Kidney capillary endothelial cell (primary cell): ENCODE measurements around the gene PRKCZ.

Source experiments
- DNase-seq: peaks from one replicate; pipeline ENCODE4 v3.0.0-alpha.2; 2018; ENCODE audit warnings: low spot score

Gene PRKCZ

DNA sequence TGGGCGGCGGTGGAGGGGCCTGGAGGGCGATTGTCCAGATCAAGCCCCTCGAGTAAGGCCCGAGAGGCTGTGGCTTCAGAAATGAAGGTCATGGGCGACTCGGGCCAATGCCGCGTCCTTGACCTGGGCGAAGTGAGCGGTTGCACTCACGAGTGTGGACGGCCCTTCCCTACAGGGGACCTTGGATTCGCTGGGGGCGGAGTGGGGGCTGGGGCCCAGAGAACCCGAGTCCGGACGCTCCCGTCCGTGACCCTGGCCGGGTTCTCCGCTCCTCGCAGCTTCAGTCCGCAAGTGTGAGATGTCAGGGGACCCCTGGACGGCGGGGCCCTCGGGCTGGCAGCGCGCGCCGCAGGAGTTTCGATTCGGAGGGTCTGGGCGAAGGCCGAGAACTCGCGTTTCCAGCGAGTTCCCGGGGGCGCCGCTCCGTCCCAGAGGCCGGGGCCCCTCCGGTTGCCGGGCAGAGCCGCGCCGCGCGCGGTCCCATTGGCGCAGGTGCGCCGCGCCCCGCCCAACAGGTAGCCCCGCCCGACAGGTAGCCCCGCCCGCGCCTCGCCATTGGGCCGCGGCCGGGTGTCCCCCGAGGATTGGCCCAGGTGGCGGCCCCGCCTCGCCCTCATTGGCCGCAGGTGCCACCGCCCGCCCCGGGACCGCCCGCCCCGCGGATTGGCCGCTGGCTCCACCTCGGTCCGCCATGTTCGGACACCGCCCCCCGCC, at the start of gene PRKCZ:
PRKCZ (plus strand) TSS at position 694 of the 714 bp plus-strand sequence. CDS start 220 bp downstream, outside the sequence.
- no peak for DNase-seq

DNA sequence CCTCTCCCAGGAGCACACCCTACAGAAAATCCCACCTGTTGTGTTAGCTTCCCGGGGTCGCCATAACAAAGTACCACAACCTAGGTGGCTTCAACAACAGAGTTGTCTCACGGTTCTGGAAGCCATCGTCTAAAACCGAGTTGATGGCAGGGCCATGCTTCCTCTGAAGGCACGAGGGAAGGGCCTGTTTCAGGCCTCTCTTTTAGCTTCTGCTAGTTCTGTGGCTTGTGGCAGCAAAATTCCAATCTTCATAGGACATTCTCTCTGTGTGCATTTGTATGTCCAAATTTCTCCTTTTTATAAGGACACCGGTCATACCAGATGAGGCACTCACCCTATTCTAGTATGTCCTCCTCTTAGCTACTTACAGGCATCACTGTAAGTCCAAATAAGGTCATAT, 49.8 kb upstream of the PRKCZ start:
- DNase-seq: no peak

DNA sequence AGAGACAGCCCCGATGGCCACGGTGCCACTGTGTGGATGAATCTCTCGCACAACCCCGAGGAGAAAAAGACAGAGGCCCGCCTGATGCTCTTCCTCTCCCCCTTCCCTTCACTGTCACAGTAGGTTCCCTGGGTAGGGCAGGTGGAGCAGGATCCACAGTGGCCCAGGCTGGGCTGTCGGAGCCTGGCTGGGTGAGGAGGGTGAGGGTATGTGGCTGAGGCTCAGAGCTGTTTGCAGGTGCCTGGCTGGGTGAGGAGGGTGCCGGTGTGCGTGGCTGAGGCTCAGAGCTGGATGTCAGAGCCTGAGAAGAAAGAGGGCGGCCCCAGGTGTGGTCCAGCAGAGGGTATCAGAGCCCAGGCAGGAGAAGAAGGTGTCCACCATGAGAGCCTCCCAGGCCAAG, 49.4 kb upstream of the PRKCZ start:
- DNase-seq: no peak

DNA sequence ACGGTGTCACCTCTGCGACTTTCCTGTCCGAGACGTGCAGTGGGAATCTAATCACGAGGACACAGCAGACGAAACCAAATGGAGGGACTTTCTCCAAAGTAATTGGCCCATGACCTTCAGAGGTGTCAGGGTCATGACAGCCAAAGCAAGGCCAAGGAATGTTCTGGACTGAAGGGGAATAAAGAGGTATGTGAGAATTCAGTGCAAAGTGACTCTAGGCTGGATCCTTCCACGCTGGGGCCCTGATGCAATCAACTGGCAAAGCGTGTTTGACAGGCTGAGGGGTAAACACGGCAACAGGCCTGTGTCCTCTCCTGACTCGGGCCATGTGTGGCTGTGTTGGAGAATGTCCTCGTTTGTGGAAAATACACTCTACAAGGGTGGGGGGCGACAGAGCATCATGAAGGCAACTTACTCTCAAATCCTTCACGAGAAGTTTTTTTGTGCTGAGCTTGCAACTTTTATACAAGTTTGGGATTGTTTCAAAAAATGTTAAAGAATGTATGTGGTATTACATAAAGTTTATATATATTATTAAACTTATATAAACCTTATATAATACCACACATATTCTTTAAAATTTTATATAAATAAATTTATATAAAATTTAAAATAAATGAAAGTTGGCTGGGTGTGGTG, 48.3 kb upstream of the PRKCZ start:
- no peak for DNase-seq

- DNase-seq: peak; percentile 68
Observed at GRCh38 chr1:2003541-2004131, 46.6 kb upstream of the PRKCZ start, which contains the start of gene CFAP74. CFAP74 (minus strand) TSS chr1:2003786; CDS start chr1:1990956, 12,830 bp downstream.

- DNase-seq: no peak
Observed at GRCh38 chr1:2004856-2005255, 45.4 kb upstream of the PRKCZ start.

- DNase-seq: no peak
Observed at GRCh38 chr1:2009101-2010053, 40.8 kb upstream of the PRKCZ start.

DNA sequence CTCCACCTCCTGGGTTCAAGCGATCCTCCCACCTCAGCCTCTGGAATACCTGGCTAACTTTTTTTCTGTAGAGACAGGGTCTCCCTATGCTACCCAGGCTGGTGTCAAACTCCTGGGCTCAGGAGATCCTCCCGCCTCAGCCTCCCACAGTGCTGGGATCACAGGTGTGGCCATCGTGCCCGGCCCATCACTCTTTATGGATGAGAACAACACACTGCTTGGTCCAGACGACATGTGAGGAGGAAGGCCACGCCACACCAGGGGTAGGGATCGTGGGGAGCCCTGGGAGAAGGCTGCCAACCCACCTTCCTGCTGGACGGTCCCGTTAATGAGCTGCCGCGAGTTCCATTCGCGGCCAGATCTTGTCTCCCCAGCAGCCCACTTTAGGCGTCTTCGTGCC, 36.0 kb upstream of the PRKCZ start:
- DNase-seq: no peak

DNA sequence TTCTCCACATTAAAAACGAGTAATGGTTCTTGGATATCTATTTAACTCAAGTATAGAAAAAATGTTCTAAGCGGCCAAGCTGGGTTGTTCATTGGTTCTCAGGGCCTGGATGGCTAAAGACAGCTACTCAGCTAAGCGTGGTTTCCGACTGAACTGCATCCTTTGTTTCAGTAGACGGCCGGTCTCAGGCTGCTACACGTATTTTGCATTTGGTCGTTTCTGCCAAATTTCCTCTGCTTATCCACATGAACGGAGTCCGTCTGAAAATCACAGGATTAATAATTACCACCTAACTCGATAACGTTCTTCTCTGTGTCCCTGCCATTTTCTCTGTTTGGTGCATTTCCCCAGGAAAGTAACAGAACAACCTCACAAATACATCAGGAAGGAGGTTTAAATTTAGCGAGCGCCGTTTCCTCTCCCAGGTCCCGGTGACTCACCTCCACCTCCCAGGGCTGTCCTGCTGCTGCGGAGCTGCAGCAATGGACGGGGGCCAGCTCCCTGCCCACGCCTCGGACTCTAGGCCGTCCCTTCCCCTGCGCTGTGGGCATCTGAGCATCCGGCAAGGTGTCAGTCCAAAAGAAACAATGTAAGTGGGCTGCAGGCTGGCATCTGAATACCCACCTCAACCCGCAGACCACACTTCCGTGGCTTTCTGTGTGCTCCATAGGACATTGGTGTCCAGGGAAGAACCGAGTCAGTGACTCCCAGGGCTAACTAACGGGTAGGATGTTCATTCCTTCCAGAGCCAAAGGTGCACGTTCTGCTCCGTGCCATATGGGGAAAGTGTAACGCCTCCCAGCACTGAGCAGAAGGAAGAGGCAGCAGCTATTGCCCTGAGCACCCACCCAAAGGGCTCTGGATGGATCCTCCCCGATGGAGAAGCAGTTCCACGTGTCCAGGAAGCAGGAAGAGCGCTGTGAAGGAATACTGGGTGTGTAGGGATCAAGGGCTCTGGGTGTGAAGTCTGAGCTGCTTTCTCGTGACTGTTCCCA, 35.2 kb upstream of the PRKCZ start:
- DNase-seq: peak; percentile 87

DNA sequence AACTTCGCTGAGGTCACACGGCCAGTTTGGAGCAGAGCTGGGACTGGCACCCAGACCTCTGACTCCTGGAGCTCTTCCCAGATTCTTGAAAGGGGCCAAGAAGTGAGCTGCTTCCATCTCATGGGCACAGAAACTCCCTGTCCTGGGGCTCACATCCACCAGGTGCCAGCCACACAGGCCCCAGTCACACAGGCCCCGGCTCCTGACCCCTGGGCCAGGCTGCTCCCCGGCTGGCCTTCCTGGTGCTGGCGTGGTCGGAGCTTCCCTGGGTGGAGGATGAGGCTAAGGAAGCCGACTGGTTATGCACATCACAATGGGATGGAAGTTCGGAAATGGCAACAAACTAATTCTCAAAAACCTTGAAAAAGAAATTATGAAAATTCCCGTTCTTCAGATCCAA, 34.1 kb upstream of the PRKCZ start:
- DNase-seq: no peak

GRCh38 chr1:2018217-2019171, 31.7 kb upstream of the PRKCZ start:
- no peak for DNase-seq

DNA sequence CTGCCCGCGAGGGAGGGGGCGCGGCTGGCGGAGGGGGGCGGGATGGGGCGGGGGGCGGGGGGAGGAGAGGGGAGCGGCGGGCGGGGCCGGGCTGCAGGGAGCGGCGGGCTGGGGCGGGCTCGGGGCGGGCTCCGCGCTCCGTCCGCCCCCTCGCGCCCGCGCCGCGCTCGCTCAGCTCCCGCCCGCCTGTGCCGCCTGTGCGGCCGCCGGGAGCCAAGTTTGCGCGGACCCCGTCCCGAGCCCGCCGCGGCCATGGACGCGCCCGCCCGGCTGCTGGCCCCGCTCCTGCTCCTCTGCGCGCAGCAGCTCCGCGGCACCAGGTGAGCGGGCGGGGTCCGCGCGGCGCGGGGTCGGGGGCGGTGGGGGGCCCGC, 31.1 kb upstream of the PRKCZ start, which contains the start of gene GABRD:
GABRD (plus strand) TSS at position 174 of the 372 bp plus-strand sequence; CDS start at position 253, 79 bp downstream.
- no peak for DNase-seq

DNA sequence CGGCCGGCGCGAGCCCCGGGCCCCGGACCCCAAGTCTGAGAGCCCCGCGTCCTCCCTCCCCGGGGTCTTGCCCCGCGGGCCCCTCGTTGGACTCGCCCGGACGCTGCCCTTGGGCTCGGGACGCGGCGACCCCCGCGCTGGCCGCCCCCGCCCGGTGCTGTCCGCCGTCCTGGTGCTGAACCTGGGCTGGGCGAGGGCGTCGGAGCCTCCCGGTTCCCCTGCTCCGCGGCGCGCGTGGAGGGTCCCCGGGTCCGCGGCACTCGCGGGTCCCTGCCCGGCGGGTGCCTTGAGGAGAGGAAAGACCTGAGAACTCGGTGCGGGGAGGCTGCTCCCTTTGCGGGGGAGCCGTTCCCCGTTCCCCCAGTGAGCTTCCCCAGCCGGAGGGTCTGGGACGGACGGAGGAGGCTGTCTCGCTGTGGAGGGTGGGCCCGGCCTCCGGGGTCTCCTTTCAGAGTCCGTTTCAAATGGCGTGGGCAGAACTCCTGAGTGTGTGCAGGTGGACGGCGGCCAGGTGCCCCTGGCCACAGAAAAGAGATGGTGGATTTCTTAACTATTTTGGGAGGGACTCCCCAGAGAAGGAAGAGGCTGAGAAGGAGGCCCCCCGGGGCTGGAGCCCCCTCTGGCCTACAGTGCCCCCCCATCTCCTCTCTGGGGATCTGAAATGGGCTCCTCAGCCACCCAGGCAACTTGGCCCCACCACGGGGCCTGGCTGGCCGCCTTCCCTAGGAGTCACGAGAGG, 30.5 kb upstream of the PRKCZ start:
- no peak for DNase-seq

DNA sequence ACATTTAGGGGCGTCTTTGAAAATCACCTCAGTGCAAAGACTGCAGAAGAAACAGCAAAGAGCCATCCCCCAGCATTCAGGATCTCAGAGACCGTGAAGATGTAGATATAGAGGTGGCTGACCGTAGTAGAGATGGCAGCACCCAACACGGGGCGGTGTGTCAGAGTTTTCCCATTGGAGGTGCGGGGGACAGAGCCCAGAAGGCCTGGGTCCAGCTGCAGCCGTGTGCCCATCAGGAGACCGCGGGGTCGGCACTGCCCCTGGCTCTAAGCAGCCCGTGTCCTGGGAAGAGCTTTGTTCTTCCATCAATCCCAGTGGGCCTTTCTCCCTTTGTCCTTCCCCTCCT, 29.9 kb upstream of the PRKCZ start:
- DNase-seq: no peak

DNA sequence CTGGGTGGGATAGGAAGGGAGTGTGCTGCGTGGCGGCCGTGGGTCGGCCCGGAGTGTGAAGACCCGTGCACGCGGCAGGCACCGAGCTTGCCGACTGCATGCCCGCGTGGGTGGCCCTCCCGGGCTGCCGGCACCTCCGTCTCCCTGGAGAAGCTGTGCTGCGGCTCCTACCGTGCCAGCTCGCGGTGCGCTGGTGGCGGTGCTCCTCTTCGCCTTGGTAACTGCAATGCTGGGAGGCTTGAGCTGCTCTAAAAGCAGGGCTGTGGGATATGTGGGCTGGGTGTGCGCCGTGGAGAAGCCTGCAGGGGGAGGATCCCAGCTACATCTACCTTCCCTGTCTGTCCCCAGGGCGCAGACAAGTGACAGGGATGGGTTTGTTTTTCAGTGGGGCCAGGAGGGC, 28.7 kb upstream of the PRKCZ start:
- DNase-seq: no peak

- no peak for DNase-seq
Observed at GRCh38 chr1:2022063-2022770, 28.0 kb upstream of the PRKCZ start.

DNA sequence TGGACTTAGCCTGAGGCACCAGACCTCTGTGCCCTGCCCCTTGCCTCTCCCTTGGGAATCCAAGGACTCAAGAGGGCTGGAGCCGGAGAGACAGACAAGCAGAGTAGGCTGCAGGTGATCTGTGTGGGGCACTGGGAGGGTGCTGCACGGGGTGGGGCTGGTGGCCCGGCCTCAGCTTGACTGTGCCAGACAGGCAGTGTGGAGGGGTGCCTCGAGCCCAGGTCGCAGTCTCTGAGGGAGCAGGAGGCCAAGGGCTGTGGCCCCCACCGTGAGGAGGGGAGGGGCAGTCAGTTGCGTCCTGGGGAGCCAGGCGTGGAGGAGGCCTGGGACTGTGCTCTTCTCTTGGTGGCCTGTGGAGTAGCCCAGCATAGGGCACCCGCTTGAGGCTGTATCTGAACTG, 27.0 kb upstream of the PRKCZ start:
- no peak for DNase-seq

DNA sequence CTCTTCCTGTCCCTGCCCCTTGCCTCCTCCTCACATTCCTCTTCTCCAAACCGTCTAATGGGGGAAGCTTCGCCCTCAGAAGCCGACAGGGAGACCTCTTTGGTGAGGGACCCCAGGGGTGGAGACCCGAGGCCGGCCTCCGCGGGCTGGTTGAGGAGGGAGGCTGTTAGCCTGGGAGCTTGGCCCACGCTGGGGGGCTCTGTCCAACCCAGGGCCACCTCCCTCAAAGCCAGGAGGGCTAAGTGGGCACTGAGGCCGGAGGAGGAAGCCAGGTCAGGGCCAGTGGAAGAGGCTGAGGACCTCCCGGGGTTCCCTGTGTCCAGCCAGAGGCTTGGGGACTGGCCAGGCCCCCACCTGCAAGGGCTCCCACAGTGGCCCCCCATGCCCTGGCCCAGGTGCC, 25.8 kb upstream of the PRKCZ start:
- DNase-seq: no peak
